Liver (tissue), 3 donors: Measurements from ENCODE around the gene CASZ1.

ENCODE experiments used
- CTCF ChIP-seq: fragments of 150-350 bp; IDR thresholded peaks from 2 replicates; pipeline ENCODE4 v1.5.1; 2017; ENCODE audit warnings: improper control_type of control experiment, low read depth, low read length; ENCODE audit not compliant: missing input control
- EGR1 ChIP-seq, 2 donors: IDR thresholded peaks; 2 replicates each; pipeline ENCODE4 v1.6.1; 2016 to 2018; ENCODE audit warnings: antibody characterized with exemption in 2 of 2, low read depth in 2 of 2
- REST ChIP-seq: IDR thresholded peaks from 2 replicates; pipeline ENCODE4 v1.6.1; 2016; ENCODE audit warnings: antibody characterized with exemption, mild to moderate bottlenecking
- TAF1 ChIP-seq: conservative IDR thresholded peaks from 2 replicates; pipeline ENCODE4 v1.6.1; 2016; ENCODE audit warnings: antibody characterized with exemption, mild to moderate bottlenecking
- donor health status: healthy.
- donor health status: healthy.

GRCh38 chr1:10626791-10627410, 169.5 kb downstream of the CASZ1 start:
- TF ChIP-seq CTCF, result no peak
- no peak for TF ChIP-seq TAF1
- no peak for TF ChIP-seq REST
- no peak for TF ChIP-seq EGR1 (IDR thresholded peaks at IDR 0.05; ENCODE audit: low read depth in 2 of 2)
